Esophagus (tissue), 2 donors: ENCODE data around the gene HEBP2. TPM values are rescaled to one million over a fixed set of nuclear protein-coding genes. Genes with fewer than 3 reads are reported as not detected.

ENCODE experiments used
- H3K27ac ChIP-seq, 2 donors: one replicate each; pipeline ENCODE4 v1.5.1; 2013; ENCODE audit warnings: low read depth in 2 of 2, mild to moderate bottlenecking in 2 of 2, inconsistent platforms in 1 of 2, low read length in 1 of 2, moderate library complexity in 1 of 2
- H3K27me3 ChIP-seq, 2 donors: one replicate each; pipeline ENCODE4 v1.6.1; 2013; ENCODE audit warnings: low read length in 2 of 2, control low read depth in 1 of 2, mild to moderate bottlenecking in 1 of 2; ENCODE audit not compliant: insufficient read depth in 2 of 2, control insufficient read depth in 1 of 2
- H3K36me3 ChIP-seq, 2 donors: one replicate each; pipeline ENCODE4 v1.6.1; 2013; ENCODE audit warnings: low read length in 1 of 2; ENCODE audit not compliant: control insufficient read depth in 2 of 2, insufficient read depth in 2 of 2
- H3K4me1 ChIP-seq, 2 donors: one replicate each; pipeline ENCODE4 v1.6.1; 2013; ENCODE audit warnings: low read length in 1 of 2; ENCODE audit not compliant: control insufficient read depth in 2 of 2, insufficient read depth in 2 of 2
- H3K4me3 ChIP-seq, 2 donors: one replicate each; pipeline ENCODE4 v1.5.1; 2013; ENCODE audit warnings: low read length in 2 of 2, mild to moderate bottlenecking in 2 of 2, low read depth in 1 of 2, moderate library complexity in 1 of 2
- H3K9me3 ChIP-seq, 2 donors: one replicate each; pipeline ENCODE4 v1.6.1; 2013; ENCODE audit warnings: mild to moderate bottlenecking in 2 of 2, low read depth in 1 of 2, low read length in 1 of 2, moderate library complexity in 1 of 2; ENCODE audit not compliant: control insufficient read depth in 2 of 2, insufficient read depth in 1 of 2
- WGBS, 2 donors: extraction: QIAGEN DNeasy Blood & Tissue Kit; methylation state at CpG; one replicate each; pipeline ENCODE4 v1.1.7; 2013; 5-methylcytosine and 5-hydroxymethylcytosine counted together
- polyA plus RNA-seq, 2 donors: library from polyadenylated mRNA; stranded (reverse); fragments of 200-250 nt; gene quantifications; one replicate each; pipeline ENCODE4 v1.2.3, GENCODE V29; 2013
- donor health status: healthy with polysubstance abuse.
- donor health status: Bipolar disorder and iron deficiency.

Gene HEBP2
- polyA plus RNA-seq, 2 donors, result 66.4 to 70.5 TPM

- no peaks in the 10 kb centered on the region for H3K9me3 ChIP-seq
- peaks cover 6 to 27% of the 10 kb centered on the region in 2 donors for H3K36me3 ChIP-seq
- 69 to 82% methylated on average over 8 of the region's 8 CpGs for WGBS, 2 donors
- no peak overlapping the region for H3K4me3 ChIP-seq
- peak overlapping the region; percentile 15 to 64 for H3K27ac ChIP-seq
- peaks cover 0 to 5% of the 10 kb centered on the region in 2 donors for H3K4me1 ChIP-seq
- H3K27me3 ChIP-seq, result no peaks in the 10 kb centered on the region
Measured at GRCh38 chr6:138410048-138410735, 6.2 kb downstream of the HEBP2 start.

GRCh38 chr6:138410972-138411880, 7.2 kb downstream of the HEBP2 start:
- Histone ChIP-seq H3K36me3 (peaks cover 6 to 30% of the 10 kb centered on the region in 2 donors), H3K27ac (peak overlapping the region; percentile 15 to 64), H3K9me3 (no peaks in the 10 kb centered on the region), H3K27me3 (no peaks in the 10 kb centered on the region), H3K4me3 (no peak overlapping the region), H3K4me1 (peaks cover 0 to 5% of the 10 kb centered on the region in 2 donors)
- 66 to 73% methylated on average over 6 of the region's 6 CpGs for WGBS, 2 donors

DNA sequence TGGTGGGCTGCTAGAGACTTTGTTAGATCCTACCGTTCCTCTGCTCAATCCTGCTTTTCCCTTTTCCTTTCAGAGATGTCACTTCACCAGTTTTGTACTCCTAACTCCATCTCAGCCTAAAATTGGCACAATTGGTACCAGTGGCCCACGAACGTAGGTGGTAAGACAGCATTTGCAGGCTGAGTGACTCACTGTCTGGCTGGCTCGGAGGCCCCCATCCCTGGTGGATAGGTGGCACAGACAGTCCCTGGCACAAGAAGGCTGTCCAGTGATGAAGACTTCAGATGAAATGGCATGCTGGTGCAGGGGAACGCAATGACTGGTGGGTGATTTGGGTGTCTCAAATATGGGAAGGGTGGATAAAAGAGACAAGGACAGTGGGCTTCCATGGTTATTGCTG, 11.1 kb downstream of the HEBP2 start:
- Histone ChIP-seq H3K27me3 (no peaks in the 10 kb centered on the region), H3K36me3 (peaks cover 3 to 13% of the 10 kb centered on the region in 2 donors), H3K4me1 (no peaks in the 10 kb centered on the region), H3K4me3 (no peak overlapping the region), H3K9me3 (no peaks in the 10 kb centered on the region), H3K27ac (no peak overlapping the region)
- WGBS, 2 donors, result 80 to 83% methylated on average over 5 of the region's 5 CpGs

DNA sequence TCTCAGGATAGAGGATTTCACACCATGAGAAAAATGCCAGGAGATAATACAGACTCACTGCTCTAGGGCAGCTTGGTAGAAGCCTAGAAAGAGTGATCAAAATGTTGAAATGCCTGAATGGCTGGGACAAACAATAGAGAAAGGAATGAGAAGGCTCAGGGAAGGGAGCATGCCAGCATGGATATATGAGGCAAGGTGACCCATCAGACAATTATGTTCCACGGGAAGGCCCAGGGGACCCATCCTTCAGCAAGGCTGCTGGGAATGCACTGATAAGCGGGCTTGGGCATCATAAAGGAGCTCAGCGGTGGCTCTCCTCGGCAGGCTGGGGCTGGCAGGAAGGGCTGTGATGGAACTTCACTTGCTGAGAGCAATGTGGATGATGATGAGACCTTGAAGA, 12.2 kb downstream of the HEBP2 start:
- Histone ChIP-seq H3K36me3 (peaks cover 3 to 13% of the 10 kb centered on the region in 2 donors), H3K27me3 (no peaks in the 10 kb centered on the region), H3K4me3 (no peak overlapping the region), H3K4me1 (no peaks in the 10 kb centered on the region), H3K9me3 (no peaks in the 10 kb centered on the region), H3K27ac (no peak overlapping the region)
- WGBS, 2 donors, result 96 to 97% methylated on average over 4 of the region's 4 CpGs

GRCh38 chr6:138417493-138418117, 13.6 kb downstream of the HEBP2 start:
- peaks cover 3 to 13% of the 10 kb centered on the region in 2 donors for H3K36me3 ChIP-seq
- WGBS, 2 donors, result 81 to 85% methylated on average over 3 of the region's 3 CpGs

DNA sequence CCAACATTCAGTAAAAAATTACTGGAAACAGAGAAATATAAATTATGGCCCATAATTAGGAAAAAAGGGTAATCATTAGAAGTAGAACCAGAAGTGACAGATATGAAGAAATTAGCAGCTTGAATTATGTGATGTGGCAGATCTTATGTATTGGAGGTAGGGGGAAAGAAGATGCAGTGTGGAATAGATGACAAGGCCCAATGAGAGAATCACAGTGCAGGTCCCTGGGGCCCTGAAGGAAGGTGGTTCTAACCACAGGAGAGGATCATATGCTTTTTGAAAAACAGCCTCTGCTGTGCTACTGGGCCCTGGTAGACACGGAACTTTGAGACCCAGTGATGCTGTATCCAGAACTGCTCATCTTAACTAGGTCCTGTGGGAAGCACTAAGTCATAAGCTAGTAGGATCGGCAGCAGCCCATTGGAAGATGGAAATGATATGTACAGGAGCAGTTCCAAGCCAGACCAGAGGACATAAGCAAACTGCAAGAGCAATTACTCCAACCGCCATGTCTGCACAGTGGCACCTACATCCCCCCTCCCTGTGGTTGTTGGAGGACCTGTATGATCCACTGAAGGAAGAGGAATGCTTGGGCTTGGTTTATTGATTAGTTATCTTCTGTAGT, 14.2 kb downstream of the HEBP2 start:
- Histone ChIP-seq H3K9me3 (no peaks in the 10 kb centered on the region), H3K27me3 (no peaks in the 10 kb centered on the region), H3K4me1 (no peaks in the 10 kb centered on the region), H3K36me3 (peaks cover 2 to 13% of the 10 kb centered on the region in 2 donors), H3K27ac (no peak overlapping the region), H3K4me3 (no peak overlapping the region)
- 96 to 97% methylated on average over 3 of the region's 3 CpGs for WGBS, 2 donors

More at GRCh38 chr6:138417493-138418117, 13.6 kb downstream of the HEBP2 start:
- no peak overlapping the region for H3K27ac ChIP-seq
- no peaks in the 10 kb centered on the region for H3K9me3 ChIP-seq
- H3K4me1 ChIP-seq, result no peaks in the 10 kb centered on the region
- H3K27me3 ChIP-seq, result no peaks in the 10 kb centered on the region
- no peak overlapping the region for H3K4me3 ChIP-seq

GRCh38 chr6:138419766-138420165, 15.7 kb downstream of the HEBP2 start:
- no peak overlapping the region for H3K27ac ChIP-seq
- 93 to 96% methylated on average over 3 of the region's 3 CpGs for WGBS, 2 donors
- H3K4me3 ChIP-seq, result no peak overlapping the region
- H3K4me1 ChIP-seq, result no peaks in the 10 kb centered on the region
- peaks cover 0 to 17% of the 10 kb centered on the region in 2 donors for H3K36me3 ChIP-seq
- no peaks in the 10 kb centered on the region for H3K27me3 ChIP-seq
- no peaks in the 10 kb centered on the region for H3K9me3 ChIP-seq

DNA sequence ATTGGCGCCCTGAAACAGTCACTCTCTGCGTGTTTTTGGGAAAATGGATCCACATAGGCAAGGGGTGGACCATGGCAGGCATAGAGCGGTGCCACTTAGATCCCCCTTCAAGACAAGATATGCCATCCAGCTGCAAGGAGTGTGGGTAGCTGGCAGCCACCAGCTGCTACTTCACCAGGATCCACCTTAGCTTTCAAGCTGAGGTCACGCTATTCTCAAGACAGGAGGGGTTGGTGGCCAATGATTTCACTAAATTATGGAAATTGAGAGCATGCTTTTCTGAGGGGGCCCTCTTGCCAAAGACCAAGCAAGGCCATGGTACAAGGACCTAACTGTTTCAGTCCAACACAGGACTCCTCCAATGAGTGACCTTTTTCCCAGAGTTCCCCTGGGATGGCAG, 16.3 kb downstream of the HEBP2 start:
- Histone ChIP-seq H3K4me3 (no peak overlapping the region), H3K27ac (no peak overlapping the region), H3K4me1 (no peaks in the 10 kb centered on the region), H3K9me3 (no peaks in the 10 kb centered on the region), H3K27me3 (no peaks in the 10 kb centered on the region), H3K36me3 (peaks cover 0 to 13% of the 10 kb centered on the region in 2 donors)
- WGBS, 2 donors, result 96 to 97% methylated on average over 4 of the region's 4 CpGs

DNA sequence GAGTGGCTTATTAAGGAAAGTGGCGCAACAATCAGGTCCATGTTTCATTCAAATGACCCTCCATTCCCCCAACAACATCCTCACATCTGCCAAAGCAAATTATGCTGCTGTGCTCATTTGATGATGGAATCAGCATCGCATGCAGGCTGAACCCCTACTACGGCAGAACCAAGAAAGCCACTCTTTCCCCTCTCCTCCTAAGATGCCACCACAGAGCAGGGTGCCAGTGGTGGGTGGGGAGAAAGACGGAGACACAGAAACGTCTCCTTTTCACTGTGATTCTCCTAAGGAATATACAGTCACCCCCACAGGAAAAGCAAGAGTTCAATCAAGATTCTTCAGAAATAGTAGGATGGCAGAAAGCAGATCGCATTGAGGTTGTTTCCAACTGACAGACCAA, 17.1 kb downstream of the HEBP2 start:
- no peaks in the 10 kb centered on the region for H3K9me3 ChIP-seq
- H3K27me3 ChIP-seq, result no peaks in the 10 kb centered on the region
- H3K4me3 ChIP-seq, result no peak overlapping the region
- 75 to 77% methylated on average over 6 of the region's 6 CpGs for WGBS, 2 donors
- peaks cover 0 to 11% of the 10 kb centered on the region in 2 donors for H3K36me3 ChIP-seq
- no peak overlapping the region for H3K27ac ChIP-seq
- no peaks in the 10 kb centered on the region for H3K4me1 ChIP-seq
